Activated CD4-positive, alpha-beta T cell treated with anti-CD3 and anti-CD28 coated beads, Interleukin-2, amount 10 ng/mL, durations not matched to agents 7 days and 5 days (primary cell): Measurements from ENCODE around the gene RHPN2. TPM values are rescaled to one million over a fixed set of nuclear protein-coding genes. Genes with fewer than 3 reads are reported as not detected.
"Not testable (repeated sequence)": the region's sequence is repeated elsewhere in the genome, so short reads cannot be mapped to it uniquely, and the experiment has no call there.

Experiments
- CTCF ChIA-PET: fragments of 350-600 bp; sonication (Branson Sonifier 250); formaldehyde crosslinking; loops from one replicate; lab custom pipeline; 2021; ENCODE audit warnings: antibody characterized with exemption; lab: Charles Lee
- POLR2A ChIA-PET: fragments of 350-600 bp; sonication (Branson Sonifier 250); formaldehyde crosslinking; loops from one replicate; lab custom pipeline; 2021; ENCODE audit warnings: antibody characterized with exemption; lab: Charles Lee
- DNase-seq: peaks from one replicate; pipeline ENCODE4 v3.0.0-alpha.2; 2020
- H3K27ac Mint-ChIP-seq: one replicate; pipeline ENCODE4 v1.8.0; 2021; ENCODE audit warnings: mild to moderate bottlenecking, moderate library complexity, mixed read lengths
- H3K27me3 Mint-ChIP-seq: one replicate; pipeline ENCODE4 v1.8.0; 2021; ENCODE audit warnings: mixed read lengths
- H3K36me3 Mint-ChIP-seq: one replicate; pipeline ENCODE4 v1.8.0; 2021; ENCODE audit warnings: low read depth, mixed read lengths
- H3K4me1 Mint-ChIP-seq: one replicate; pipeline ENCODE4 v1.8.0; 2021; ENCODE audit warnings: mixed read lengths
- H3K4me3 Mint-ChIP-seq: one replicate; pipeline ENCODE4 v1.8.0; 2021; ENCODE audit warnings: mild to moderate bottlenecking, moderate library complexity, mixed read lengths
- H3K9me3 Mint-ChIP-seq: one replicate; pipeline ENCODE4 v1.8.0; 2021; ENCODE audit warnings: mixed read lengths
- total RNA-seq, 2 experiments: library from RNA; stranded (reverse); gene quantifications; one replicate each; pipeline ENCODE4 v1.2.3, GENCODE V29; 2021

Gene RHPN2
- total RNA-seq, 2 experiments from 2014 or later = 1.4 TPM

GRCh38 chr19:33062902-33063301 is 1.8 kb downstream of the RHPN2 start:
- DNase-seq = no peak
- Mint-ChIP-seq H3K36me3 (no peaks in the 10 kb centered on the region), H3K9me3 (no peaks in the 10 kb centered on the region), H3K27me3 (peaks cover 39% of the 10 kb centered on the region), H3K4me1 (peaks cover 6% of the 10 kb centered on the region), H3K27ac (no peak overlapping the region), H3K4me3 (no peak overlapping the region)
- POLR2A ChIA-PET = no interaction called here
- CTCF ChIA-PET = no interaction called here

GRCh38 chr19:33060586-33060985 is 4.1 kb downstream of the RHPN2 start:
- peaks cover 6% of the 10 kb centered on the region for H3K4me1 Mint-ChIP-seq
- peaks cover 28% of the 10 kb centered on the region for H3K27me3 Mint-ChIP-seq
- H3K27ac Mint-ChIP-seq = no peak overlapping the region
- ChIA-PET CTCF (no interaction called here), POLR2A (no interaction called here)
- no peaks in the 10 kb centered on the region for H3K9me3 Mint-ChIP-seq
- H3K36me3 Mint-ChIP-seq = no peaks in the 10 kb centered on the region
- no peak overlapping the region for H3K4me3 Mint-ChIP-seq
- DNase-seq = no peak

DNA sequence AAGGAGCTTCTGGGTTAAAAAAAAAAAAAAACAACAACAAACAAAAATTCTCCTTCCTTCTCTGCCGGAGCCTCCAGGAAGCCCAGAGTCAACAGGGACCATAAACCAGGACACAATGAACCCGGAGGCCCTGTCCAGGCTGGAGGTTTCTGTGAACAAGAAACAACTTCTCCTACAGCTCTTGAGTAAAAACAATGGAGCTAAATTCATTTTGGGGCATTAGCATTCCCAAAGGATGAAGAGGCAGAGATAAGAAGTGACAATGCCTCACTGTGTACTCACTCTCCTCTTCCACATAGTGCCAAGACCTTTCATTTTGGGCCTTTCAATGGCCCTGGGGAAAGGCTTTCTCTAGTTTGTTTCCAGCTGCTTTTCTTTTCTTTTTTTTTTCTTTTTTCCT is 9.0 kb downstream of the RHPN2 start:
- ChIA-PET POLR2A (no interaction called here), CTCF (interaction anchor here (0.6 to 0.7 kb wide), 2 partner anchors 58 to 158 kb away, joined by 3 read pairs; no protein-coding TSS in a partner anchor)
- no peaks in the 10 kb centered on the region for H3K4me1 Mint-ChIP-seq
- H3K27ac Mint-ChIP-seq = no peak overlapping the region
- H3K9me3 Mint-ChIP-seq = no peaks in the 10 kb centered on the region
- no peak for DNase-seq
- no peak overlapping the region for H3K4me3 Mint-ChIP-seq
- H3K36me3 Mint-ChIP-seq = no peaks in the 10 kb centered on the region
- H3K27me3 Mint-ChIP-seq = peaks cover 9% of the 10 kb centered on the region

- Mint-ChIP-seq H3K9me3 (no peaks in the 10 kb centered on the region), H3K4me3 (no peak overlapping the region), H3K4me1 (no peaks in the 10 kb centered on the region), H3K27me3 (peaks cover 3% of the 10 kb centered on the region), H3K36me3 (no peaks in the 10 kb centered on the region), H3K27ac (no peak overlapping the region)
- no peak for DNase-seq
- ChIA-PET CTCF (no interaction called here), POLR2A (no interaction called here)
These were observed 10.1 kb downstream of the RHPN2 start for GRCh38 chr19:33054623-33055022.

GRCh38 chr19:33052352-33052972 is 12.2 kb downstream of the RHPN2 start:
- Mint-ChIP-seq H3K4me3 (no peak overlapping the region), H3K27ac (no peak overlapping the region), H3K9me3 (no peaks in the 10 kb centered on the region), H3K4me1 (no peaks in the 10 kb centered on the region), H3K27me3 (no peaks in the 10 kb centered on the region), H3K36me3 (no peaks in the 10 kb centered on the region)
- ChIA-PET CTCF (interaction anchor here (0.7 kb wide), 2 partner anchors 16 to 24 kb away, joined by 3 to 6 read pairs; no protein-coding TSS in a partner anchor), POLR2A (interaction anchor here (0.7 kb wide), 1 partner anchor 16 kb away, joined by 3 read pairs; no protein-coding TSS in a partner anchor)
- DNase-seq = no peak

- Mint-ChIP-seq H3K4me3 (no peak overlapping the region), H3K9me3 (no peaks in the 10 kb centered on the region), H3K4me1 (no peaks in the 10 kb centered on the region), H3K36me3 (no peaks in the 10 kb centered on the region), H3K27ac (no peak overlapping the region), H3K27me3 (no peaks in the 10 kb centered on the region)
- no peak for DNase-seq
- ChIA-PET CTCF (no interaction called here), POLR2A (no interaction called here)
These were observed 14.6 kb downstream of the RHPN2 start for GRCh38 chr19:33050110-33050509.

DNA sequence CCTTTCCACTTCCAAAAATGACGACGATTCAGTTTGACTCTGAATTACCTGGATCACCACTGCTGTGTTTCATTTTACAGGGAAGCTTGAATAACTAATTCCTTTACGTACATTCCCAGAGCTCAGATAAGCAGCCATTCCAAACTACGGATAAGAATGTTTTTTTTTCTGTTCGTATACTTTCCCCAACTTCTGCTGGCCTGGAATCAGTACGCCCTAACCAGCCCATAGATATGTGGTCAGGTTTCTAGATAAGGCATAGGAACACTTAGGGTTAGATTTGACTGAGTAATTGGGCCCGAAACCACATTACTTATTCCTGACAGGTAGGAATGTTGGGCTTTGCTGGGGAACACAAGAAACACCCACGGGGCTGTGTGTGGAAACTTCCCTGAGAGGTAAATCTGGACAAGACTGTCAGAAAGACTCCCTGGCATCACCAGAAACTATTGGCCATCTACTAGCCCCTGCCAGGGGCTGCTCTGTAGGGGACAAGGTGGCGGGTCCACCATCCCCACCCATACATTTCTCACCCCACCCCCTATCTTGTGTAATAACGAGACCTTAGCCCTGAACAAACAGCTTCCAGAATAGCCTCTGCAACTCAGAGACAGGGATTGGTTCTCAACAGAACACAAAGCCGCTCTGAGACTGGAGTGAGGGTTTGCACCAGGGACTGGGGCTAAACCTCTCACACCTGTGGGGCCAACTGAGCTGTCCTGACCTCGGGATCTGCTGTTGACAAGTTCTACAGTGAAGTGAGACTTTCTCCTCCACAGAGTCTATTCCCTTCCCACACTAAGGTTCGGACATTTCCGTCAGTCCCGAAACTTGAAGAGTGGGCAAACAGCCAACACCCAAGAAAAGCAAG is 15.6 kb downstream of the RHPN2 start:
- Mint-ChIP-seq H3K27ac (no peak overlapping the region), H3K4me3 (no peak overlapping the region), H3K9me3 (no peaks in the 10 kb centered on the region), H3K36me3 (no peaks in the 10 kb centered on the region), H3K4me1 (no peaks in the 10 kb centered on the region), H3K27me3 (no peaks in the 10 kb centered on the region)
- no peak for DNase-seq
- ChIA-PET POLR2A (no interaction called here), CTCF (interaction anchor here (0.6 to 0.9 kb wide), 4 partner anchors 10 to 41 kb away, joined by 3 read pairs; partner anchors contain the start of gene RHPN2)

DNA sequence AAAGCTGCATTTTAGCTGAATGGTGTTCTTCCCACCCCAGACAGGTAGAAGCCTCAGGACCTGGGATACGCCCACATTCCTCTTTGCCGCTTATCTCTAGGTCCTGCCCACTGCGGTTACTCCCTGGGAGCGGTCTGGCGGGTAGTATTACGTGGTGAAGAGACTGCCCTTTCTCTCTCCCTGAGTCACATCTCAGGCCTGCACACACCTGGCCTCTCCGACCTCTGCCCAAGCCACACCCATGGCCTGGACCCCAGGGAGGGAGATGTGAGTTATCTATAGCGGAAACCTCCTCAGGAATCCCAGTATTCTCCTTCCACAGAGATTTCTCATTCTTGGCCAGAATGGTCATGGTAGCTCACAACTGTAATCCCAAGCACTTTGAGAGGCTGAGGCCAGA is 17.3 kb downstream of the RHPN2 start:
- Mint-ChIP-seq H3K27me3 (no peaks in the 10 kb centered on the region), H3K4me1 (no peaks in the 10 kb centered on the region), H3K36me3 (no peaks in the 10 kb centered on the region), H3K27ac (no peak overlapping the region), H3K9me3 (no peaks in the 10 kb centered on the region), H3K4me3 (no peak overlapping the region)
- ChIA-PET CTCF (interaction anchor here (0.6 kb wide), 1 partner anchor 24 kb away, joined by 3 read pairs; no protein-coding TSS in a partner anchor), POLR2A (no interaction called here)
- no peak for DNase-seq

DNA sequence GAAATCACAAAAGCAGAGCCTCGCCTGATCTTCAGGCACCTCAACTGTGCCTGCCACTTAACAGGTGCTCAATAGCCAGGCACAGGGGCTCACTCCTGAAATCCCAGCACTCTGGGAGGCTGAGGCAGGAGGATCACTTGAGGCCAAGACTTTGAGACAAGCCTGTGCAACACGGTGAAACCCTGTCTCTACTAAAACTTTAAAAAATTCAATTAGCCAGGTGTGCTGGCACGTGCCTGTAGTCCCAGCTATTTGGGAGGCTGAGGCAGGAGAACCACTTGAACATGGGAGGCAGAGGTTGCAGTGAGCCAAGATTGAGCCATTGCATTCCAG is 22.9 kb downstream of the RHPN2 start:
- POLR2A ChIA-PET, H3K27ac Mint-ChIP-seq, H3K36me3 Mint-ChIP-seq, H3K4me3 Mint-ChIP-seq, DNase-seq, H3K27me3 Mint-ChIP-seq, CTCF ChIA-PET, H3K4me1 Mint-ChIP-seq, H3K9me3 Mint-ChIP-seq: not testable (repeated sequence)

DNA sequence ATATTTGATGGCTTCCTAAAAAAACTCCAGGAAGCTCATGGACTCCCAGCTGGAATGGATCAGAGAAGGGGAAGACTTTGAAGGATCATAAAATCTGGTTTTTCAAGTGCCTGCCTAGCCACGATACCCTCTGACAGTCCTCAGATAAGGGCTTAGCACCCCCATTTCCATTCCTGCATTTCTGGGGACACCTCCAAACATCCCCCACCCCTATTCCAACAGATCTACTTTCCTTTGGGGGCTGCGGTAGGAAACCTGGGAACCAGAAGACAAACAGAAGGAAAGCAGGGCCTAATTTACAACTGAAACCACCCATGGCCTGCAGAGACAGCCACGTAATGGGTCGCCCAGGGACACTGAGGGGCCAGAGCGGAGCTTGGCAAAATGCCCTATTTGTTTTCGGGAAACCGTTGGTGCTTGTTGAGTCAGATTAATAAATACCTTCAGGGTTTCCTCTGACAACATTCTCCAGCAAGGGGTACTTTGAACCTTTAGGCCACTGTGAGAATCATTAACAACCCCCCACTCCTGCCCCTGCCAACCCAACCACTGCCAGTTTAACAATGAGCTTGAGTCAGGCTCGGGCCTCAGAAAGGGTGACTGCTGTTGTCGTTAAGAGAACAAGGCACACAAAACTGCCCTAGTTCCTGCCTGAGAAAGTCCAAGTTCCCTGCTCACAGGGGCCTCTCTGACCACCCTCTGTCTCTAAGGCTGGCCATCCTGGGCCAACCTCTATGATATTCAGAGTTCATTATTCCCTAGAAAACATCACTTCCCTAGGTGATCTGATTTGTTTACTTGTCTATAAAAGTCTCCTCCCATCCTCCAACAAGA is 23.5 kb downstream of the RHPN2 start:
- Mint-ChIP-seq H3K36me3 (peaks cover 4% of the 10 kb centered on the region), H3K4me1 (peaks cover 8% of the 10 kb centered on the region), H3K9me3 (no peaks in the 10 kb centered on the region), H3K27me3 (no peaks in the 10 kb centered on the region), H3K27ac (peak overlapping the region; percentile 31), H3K4me3 (no peak overlapping the region)
- no peak for DNase-seq
- POLR2A ChIA-PET = no interaction called here
- CTCF ChIA-PET = no interaction called here

GRCh38 chr19:33039815-33040214 is 24.9 kb downstream of the RHPN2 start:
- no peak for DNase-seq
- Mint-ChIP-seq H3K27ac (no peak overlapping the region), H3K4me3 (no peak overlapping the region), H3K4me1 (peaks cover 8% of the 10 kb centered on the region), H3K27me3 (no peaks in the 10 kb centered on the region), H3K9me3 (no peaks in the 10 kb centered on the region), H3K36me3 (peaks cover 4% of the 10 kb centered on the region)
- CTCF ChIA-PET = interaction anchor here (1.1 kb wide), 1 partner anchor 14 kb away, joined by 3 read pairs; no protein-coding TSS in a partner anchor
- POLR2A ChIA-PET = no interaction called here

DNA sequence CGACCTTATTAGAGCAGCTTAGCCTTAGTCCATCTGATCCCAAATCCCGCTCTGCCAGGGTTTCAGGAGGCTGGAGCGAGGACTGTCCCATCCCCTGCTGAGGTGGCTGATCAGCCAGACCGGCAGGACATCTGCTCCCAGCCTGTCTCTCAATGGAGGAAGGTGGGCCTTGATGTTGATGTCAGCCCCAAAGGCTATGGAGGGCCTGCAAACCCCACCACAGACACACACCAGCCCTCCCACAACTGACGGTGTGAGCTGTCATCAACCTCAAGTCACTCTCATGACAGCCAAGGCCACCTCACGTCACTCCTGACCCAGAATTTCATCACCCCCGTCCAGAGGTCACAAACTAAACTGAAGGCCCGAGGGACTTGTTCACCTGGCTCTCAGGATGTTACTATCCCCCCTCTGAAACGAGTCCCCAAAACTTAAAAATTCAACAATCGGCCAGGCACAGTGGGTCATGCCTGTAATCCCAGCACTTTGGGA is 25.5 kb downstream of the RHPN2 start:
- Mint-ChIP-seq H3K27me3 (no peaks in the 10 kb centered on the region), H3K36me3 (peaks cover 4% of the 10 kb centered on the region), H3K9me3 (no peaks in the 10 kb centered on the region), H3K4me1 (peaks cover 8% of the 10 kb centered on the region), H3K4me3 (no peak overlapping the region), H3K27ac (no peak overlapping the region)
- ChIA-PET CTCF (interaction anchor here (0.7 to 1.1 kb wide), 2 partner anchors 15 to 87 kb away, joined by 3 read pairs; no protein-coding TSS in a partner anchor), POLR2A (no interaction called here)
- no peak for DNase-seq
